Activated CD4-positive, CD25-positive, alpha-beta regulatory T cell treated with anti-CD3 and anti-CD28 coated beads, Interleukin-2, amount 50 U/mL, for 72 hours (primary cell): ENCODE results near the gene ACYP2.
"Not testable (repeated sequence)": the region's sequence is repeated elsewhere in the genome, so short reads cannot be mapped to it uniquely, and the experiment has no call there.

Experiments used
- DNase-seq: peaks from one replicate; pipeline ENCODE4 v3.0.0; 2021

Gene ACYP2

DNA sequence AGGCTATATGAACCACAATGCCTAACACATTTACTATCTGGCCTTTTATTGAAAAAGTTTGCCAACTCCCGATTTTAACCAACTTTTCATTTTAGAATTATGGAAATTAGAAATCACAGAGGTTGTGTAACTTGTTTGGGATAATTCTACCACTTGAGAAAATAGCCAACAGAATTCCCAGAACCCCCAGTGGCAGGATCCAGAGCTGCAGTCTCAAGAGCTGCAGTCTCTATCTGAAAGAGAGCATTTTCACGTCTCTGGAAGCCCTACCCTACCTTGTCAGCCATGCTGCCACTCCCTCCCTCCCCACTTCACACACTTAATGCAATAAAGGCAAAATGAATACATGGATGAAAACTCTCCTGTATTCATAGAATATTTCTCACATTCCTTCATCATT is 164.0 kb downstream of the ACYP2 start:
- DNase-seq: no peak

DNA sequence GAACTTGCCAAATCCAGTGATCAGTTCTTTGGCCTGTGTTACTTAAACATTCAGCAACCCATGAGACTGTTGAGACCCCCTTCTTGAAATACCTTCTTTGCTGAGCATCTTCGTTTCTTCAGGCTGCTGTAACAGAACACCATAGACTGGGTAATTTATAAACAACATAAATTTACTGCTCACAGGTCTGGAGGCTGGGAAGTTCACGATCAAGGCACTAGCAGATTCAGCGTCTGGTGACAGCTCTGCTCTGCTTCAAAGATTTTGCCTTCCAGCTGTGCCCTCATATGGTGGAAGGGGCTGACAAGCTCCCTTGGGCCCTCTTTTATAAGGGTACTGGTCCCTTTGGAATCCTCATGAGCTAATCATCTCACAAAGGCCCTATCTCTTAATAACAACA is 169.4 kb downstream of the ACYP2 start:
- no peak for DNase-seq

DNA sequence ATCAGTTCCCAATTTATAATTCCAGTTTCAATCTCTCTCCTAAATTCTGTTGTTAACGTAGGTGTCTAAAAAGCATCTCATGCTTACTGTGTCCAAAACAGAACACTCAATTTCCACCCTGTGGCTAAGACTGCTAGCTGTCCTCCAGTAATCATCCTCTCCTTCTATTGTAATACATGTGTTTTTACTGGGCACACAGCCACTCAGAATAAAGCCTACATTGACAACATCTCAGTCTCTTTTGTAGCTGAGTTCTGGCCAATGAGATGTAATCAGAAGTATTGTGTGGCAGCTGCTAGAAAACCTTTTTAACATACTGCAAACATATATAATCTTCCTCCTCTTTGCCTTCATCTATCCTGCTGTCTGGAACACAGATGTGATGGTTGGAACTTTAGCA is 170.0 kb downstream of the ACYP2 start:
- DNase-seq: no peak

DNA sequence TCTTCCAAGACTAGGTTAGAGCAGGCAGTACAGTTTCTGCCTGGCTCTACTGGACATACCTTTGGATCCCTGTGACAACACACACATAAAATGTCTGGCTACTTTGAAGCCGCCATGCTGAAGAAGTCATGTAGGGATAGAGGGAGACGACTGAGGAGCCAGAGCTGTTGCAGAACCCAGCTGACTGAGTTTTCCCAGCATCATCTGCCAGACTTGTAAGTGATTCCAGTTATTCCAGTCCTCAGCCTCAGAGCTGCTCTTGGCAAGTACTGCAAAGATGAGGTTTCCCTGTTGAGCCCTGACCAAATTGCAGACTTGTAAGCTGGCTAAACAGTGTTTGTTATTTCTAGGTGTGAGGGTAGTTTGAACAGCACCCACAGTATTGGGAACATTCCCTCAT is 172.1 kb downstream of the ACYP2 start:
- no peak for DNase-seq

DNA sequence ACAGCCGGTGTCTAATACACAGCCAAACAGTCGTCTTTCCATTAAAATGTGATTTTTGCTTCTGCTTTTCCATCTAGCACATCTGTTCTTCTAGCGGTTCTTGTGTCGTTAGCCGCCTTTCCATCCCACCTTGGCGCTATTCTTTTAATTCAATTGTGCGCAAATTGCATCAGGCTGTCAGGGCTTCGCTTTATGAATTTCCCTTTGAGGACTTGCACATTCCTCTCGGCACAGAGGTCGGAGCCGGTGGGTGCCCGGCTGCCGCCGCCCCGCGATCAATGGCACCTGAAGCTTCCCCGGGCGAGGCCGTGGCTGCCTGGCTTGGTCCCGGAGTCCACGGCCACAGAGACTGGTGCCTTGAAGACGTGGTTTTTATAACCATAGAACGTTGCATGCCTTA is 174.5 kb downstream of the ACYP2 start:
- DNase-seq: no peak

- DNase-seq: no peak
These were observed 175.1 kb downstream of the ACYP2 start for GRCh38 chr2:54290356-54291025.

GRCh38 chr2:54294665-54295064 is 179.2 kb downstream of the ACYP2 start:
- DNase-seq: not testable (repeated sequence)

- DNase-seq: no peak
These were observed 180.5 kb downstream of the ACYP2 start for GRCh38 chr2:54295911-54296310.

DNA sequence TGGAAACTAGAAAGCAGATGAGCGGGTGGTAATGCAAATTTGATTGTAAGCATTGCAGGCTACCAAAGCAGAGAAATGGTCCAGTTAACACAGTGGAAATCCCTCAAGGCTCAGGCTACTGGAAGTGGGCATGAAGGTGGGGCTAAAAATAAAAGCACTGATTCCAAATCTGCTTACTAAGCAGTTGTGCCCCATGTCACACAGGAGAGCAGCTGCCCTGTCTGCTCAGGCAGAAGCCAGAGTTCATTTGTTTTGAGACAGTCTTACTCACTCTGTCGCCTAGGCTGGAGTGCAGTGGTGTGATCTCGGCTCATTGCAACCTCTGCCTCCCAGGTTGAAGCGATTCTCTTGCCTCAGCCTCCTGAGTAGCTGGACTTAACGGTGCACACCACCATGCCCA is 183.1 kb downstream of the ACYP2 start:
- no peak for DNase-seq

DNA sequence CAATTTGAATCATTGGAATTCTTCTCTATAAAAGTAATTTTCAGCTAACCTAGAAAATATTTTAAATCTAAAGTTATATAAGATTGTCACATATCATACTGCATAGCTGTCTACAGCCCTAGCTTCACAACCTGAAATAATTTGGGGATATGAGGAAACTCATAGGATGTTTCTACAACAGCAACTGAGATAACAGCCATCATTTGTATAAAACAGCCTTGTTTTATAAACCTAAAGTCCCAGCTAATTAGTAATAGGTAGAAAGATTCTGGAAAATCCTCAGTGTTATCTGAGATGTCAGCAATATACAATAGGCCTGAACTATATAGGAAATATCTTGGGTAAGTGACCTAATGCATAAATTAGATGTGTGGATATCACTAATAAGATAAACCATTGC is 188.2 kb downstream of the ACYP2 start:
- no peak for DNase-seq

GRCh38 chr2:54306556-54306955 is 191.1 kb downstream of the ACYP2 start:
- no peak for DNase-seq

DNA sequence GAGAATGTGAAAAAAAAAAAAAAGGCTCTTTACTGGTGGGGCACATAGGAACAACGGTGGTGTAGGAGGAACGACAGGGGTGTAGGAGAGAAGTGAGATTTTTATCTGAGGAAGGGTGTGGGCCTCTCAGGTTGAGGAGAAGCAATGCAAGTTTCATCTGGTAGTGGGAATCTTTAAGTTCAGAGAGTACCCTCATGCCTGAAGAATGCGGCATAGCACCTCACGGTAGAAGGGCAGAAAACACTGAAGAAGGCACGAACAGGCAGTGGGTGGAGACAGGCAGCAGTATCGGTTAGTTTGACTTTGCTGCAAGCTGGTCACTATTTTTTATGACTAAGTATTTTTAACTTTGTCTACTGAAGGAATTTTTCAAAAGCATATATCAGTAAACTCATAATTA is 192.8 kb downstream of the ACYP2 start:
- no peak for DNase-seq

GRCh38 chr2:54308782-54309181 is 193.4 kb downstream of the ACYP2 start:
- DNase-seq: no peak

- no peak for DNase-seq
These were observed 194.9 kb downstream of the ACYP2 start for GRCh38 chr2:54310311-54310710.

GRCh38 chr2:54310961-54311360 is 195.5 kb downstream of the ACYP2 start:
- DNase-seq: no peak

- no peak for DNase-seq
These were observed 197.7 kb downstream of the ACYP2 start for GRCh38 chr2:54313147-54313546.

DNA sequence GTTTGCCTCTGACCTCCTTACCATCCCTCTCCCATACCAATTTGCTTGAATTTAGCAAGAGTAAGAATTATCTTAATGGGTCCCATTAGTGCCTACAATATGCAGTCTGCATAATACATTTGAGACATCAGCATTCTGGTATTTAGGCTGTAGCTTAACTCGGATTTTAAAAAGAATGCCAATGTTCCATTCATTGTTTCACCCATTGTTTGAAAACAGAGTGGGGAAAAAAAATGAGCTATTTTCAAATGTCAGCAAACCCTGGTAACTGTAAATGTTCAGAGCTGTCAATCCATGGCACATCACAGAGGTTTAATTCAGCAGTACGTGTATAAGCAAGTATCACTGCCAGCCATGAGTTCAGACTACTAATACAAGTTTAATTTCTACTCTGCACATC is 202.6 kb downstream of the ACYP2 start:
- no peak for DNase-seq

DNA sequence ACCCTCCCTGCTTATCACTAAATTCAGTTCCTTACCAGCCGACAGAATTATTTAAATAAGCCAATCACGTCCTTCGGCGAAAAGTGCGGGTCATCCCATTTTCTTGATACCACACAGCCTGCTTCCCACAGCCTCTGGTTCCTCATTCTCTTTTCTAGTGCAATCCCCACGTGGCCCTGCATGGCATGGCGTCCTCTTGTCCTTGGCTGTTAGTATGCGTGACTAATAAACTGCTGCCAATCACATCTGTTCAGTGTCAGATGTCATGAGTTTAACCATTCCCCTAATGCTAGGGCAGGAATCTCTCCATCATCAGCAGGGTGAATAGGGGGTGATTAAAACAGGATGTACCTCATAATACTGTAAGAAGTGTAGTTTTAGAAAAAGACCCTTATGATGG is 203.4 kb downstream of the ACYP2 start:
- DNase-seq: no peak

DNA sequence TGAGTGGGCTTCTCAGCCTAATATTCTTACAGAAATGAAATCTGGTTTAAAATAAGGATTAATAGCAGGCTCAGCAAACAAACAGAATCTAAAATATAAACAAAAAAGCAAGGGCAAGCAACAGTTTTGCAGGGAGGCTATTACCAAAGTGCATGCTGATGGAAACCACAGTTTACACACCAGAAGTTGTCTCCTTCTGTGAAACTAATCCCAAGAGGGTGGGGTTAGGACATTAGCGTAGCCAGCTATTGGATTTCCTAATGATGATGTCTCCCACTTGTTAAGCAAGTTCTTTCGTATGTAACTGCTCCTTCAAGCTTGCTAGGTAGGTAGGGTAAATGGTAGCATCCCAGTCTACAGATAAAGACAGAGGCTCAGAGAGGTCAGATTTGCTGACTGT is 205.6 kb downstream of the ACYP2 start:
- no peak for DNase-seq

GRCh38 chr2:54324517-54324916 is 209.1 kb downstream of the ACYP2 start:
- DNase-seq: not testable (repeated sequence)

GRCh38 chr2:54325148-54325547 is 209.7 kb downstream of the ACYP2 start:
- no peak for DNase-seq

DNA sequence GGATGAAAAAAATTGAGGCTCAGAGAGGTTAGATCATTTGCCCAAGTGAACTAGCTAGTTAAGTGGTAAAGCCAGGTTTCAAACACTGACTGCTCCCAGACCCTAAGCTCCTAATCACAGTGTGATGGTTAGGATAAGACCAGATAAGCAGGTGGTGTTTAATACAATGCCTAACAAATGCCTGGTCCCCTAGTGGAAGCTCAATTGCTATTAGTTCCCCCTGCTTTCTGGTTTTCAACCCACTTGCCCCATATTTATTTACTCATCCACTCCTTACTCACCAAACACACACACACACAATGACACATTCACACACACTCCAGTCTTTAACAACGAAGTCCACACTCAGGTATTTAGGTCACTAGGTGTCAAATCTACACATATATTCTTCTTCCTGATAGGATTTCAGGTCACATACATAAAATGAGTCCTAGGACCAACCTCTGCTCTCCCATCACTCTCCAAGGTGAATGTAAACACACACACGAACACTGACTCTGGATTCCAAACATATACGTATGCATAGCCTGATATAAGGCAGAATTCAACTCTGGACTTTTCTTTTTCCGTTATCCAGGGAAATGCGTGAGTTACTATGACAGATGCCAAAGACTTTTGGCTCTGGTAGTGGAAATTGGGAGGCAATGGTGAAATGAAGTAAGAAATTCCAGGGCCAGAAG is 214.2 kb downstream of the ACYP2 start:
- no peak for DNase-seq

GRCh38 chr2:54330162-54330925 is 214.9 kb downstream of the ACYP2 start:
- peak; percentile 81 for DNase-seq
